Panc1 (cell line): ENCODE measurements around the gene ZSCAN23. TPM values are rescaled to one million over a fixed set of nuclear protein-coding genes. Genes with fewer than 3 reads are reported as not detected.

Experiments used
- ATAC-seq: fragments of 200-7000 bp; cut with Tn5 transposase; 2 replicates; pipeline ENCODE4 v1.9.1; 2020; ENCODE audit warnings: mild to moderate bottlenecking, moderate library complexity
- BruUV-seq: library from RNA; stranded (reverse); fragments of 400-500 nt; replicated peaks from 2 replicates; lab custom pipeline; 2021; lab: Mats Ljungman, UMichigan
- CTCF ChIA-PET: fragments of 300-600 bp; sonication (Branson Sonifier 250); formaldehyde crosslinking; loops from one replicate; lab custom pipeline; 2022; ENCODE audit warnings: antibody characterized with exemption; lab: Charles Lee
- POLR2A ChIA-PET: fragments of 300-600 bp; sonication (Branson Sonifier 250); formaldehyde crosslinking; loops from one replicate; lab custom pipeline; 2022; ENCODE audit warnings: antibody characterized with exemption; lab: Charles Lee
- DNase-seq: peaks from one replicate; pipeline ENCODE4 v3.0.0-alpha.2; 2010; ENCODE audit warnings: low read depth, low spot score
- H3K27ac ChIP-seq: 2 replicates; pipeline ENCODE4 v1.5.1; 2011; ENCODE audit warnings: mild to moderate bottlenecking, low read length, inconsistent platforms
- H3K27me3 ChIP-seq: fragments of 200-500 bp; sonication (Bioruptor generic); 2 replicates; pipeline ENCODE4 v1.6.0; 2014; ENCODE audit warnings: low read length, inconsistent platforms; ENCODE audit not compliant: control insufficient read depth, insufficient read depth
- H3K36me3 ChIP-seq: fragments of 200-500 bp; sonication (Bioruptor generic); 2 replicates; pipeline ENCODE4 v1.5.1; 2014; ENCODE audit warnings: inconsistent platforms, mild to moderate bottlenecking, low read length, moderate library complexity; ENCODE audit not compliant: control insufficient read depth, insufficient read depth
- H3K4me1 ChIP-seq: 2 replicates; pipeline ENCODE4 v1.5.1; 2011; ENCODE audit warnings: inconsistent platforms, mild to moderate bottlenecking, low read length, moderate library complexity; ENCODE audit not compliant: control insufficient read depth, insufficient read depth
- H3K4me3 ChIP-seq, 2 experiments: 2 replicates each; pipeline ENCODE4 v1.5.1; 2011 to 2012; ENCODE audit warnings: low read depth in 2 of 2, low read length in 2 of 2, mild to moderate bottlenecking in 2 of 2, inconsistent platforms in 1 of 2, moderate library complexity in 1 of 2
- H3K9me3 ChIP-seq: fragments of 200-500 bp; sonication (Bioruptor generic); 2 replicates; pipeline ENCODE4 v1.5.1; 2014; ENCODE audit warnings: low read depth, mild to moderate bottlenecking, inconsistent platforms, low read length, moderate library complexity; ENCODE audit not compliant: control insufficient read depth, insufficient read depth
- POLR2AphosphoS5 ChIP-seq: IDR thresholded peaks from 2 replicates; pipeline ENCODE4 v1.6.1; 2012; ENCODE audit warnings: mild to moderate bottlenecking, low read depth, low read length, moderate library complexity
- SIN3A ChIP-seq: IDR thresholded peaks from 2 replicates; pipeline ENCODE4 v1.6.1; 2012; ENCODE audit warnings: low read depth, mild to moderate bottlenecking, low read length, moderate library complexity, borderline replicate concordance; ENCODE audit not compliant: insufficient read depth
- TCF7L2 ChIP-seq: IDR thresholded peaks from 2 replicates; pipeline ENCODE4 v1.6.1; 2011; ENCODE audit warnings: mild to moderate bottlenecking, low read depth, low read length, inconsistent platforms
- in situ Hi-C: cut with HindIII; loops from 2 replicates; pipeline ENCODE4 v1.10.0; 2016; ENCODE audit warnings: low sequenced_read_pairs, low pct_unique_long_range_greater_than_20kb
- intact Hi-C: fragments of 100-400 bp; cut with micrococcal nuclease; formaldehyde crosslinking; loops from one replicate; pipeline ENCODE4 v1.10.0; 2022; ENCODE audit not compliant: unreplicated experiment
- total RNA-seq: library from RNA; stranded (reverse); gene quantifications from one replicate; pipeline ENCODE4 v1.2.1, GENCODE V29; 2021; ENCODE audit not compliant: unreplicated experiment
- TF ChIP-seq, protein P1 (sequence below): fragments of 450-650 bp; IDR thresholded peaks from 2 replicates; pipeline ENCODE4 v1.5.1; 2017; ENCODE audit warnings: mild to moderate bottlenecking
- TF ChIP-seq, protein P2 (sequence below), 2 experiments: IDR thresholded peaks; 2 replicates each; pipeline ENCODE4 v1.6.1; 2011 to 2012; ENCODE audit warnings: low read depth in 2 of 2, control low read depth in 1 of 2, low read length in 1 of 2, mild to moderate bottlenecking in 1 of 2, moderate library complexity in 1 of 2; ENCODE audit not compliant: insufficient read depth in 1 of 2

Gene ZSCAN23
- total RNA-seq, 1 experiment from 2014 or later = 1.6 TPM

DNA sequence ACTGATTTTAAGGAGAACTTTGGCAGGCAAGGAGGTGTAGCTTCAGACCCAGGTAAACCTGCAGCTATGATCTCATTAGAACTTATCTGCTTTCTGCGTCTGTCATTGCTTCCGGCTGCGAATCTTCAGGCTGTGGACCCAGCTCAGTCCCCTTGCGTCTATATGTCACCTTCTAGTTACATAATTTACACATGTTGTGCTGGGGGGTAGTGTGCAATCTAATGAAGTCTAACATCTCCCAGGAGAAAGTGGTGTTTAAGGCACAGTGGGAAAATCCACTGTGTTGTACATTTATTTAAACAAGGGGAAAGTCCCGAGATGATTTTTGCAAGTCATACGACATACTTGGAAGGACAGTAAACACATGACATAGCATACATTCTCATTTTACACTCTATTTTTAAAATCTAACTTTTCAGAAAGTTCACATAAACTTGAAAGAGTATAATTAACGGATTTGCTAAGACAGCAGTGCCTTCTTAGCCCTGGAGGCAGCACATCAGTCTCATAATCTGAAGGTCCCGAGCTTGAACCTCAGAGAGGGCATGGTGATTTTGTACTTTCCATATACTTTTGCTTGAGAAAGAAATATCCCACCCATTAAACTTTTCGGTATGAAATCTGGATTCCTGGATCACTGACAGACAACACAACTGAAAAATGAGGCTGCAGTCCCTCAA lies 37.1 kb upstream of the ZSCAN23 start:
- ChIA-PET POLR2A (interaction anchor here (0.5 kb wide), 1 partner anchor 9 kb away, joined by 7 read pairs; no protein-coding TSS in a partner anchor), CTCF (no interaction called here)
- Histone ChIP-seq H3K9me3 (no peaks in the 10 kb centered on the region), H3K27me3 (peaks cover 4% of the 10 kb centered on the region; the same call in 1 of the 2 replicates), H3K27ac (no peak overlapping the region), H3K4me1 (peaks cover 8% of the 10 kb centered on the region), H3K36me3 (no peaks in the 10 kb centered on the region), H3K4me3 (no peak overlapping the region)
- in situ Hi-C loops (no loop called here), intact Hi-C loops (no loop called here)
- TF ChIP-seq, protein P1, sequence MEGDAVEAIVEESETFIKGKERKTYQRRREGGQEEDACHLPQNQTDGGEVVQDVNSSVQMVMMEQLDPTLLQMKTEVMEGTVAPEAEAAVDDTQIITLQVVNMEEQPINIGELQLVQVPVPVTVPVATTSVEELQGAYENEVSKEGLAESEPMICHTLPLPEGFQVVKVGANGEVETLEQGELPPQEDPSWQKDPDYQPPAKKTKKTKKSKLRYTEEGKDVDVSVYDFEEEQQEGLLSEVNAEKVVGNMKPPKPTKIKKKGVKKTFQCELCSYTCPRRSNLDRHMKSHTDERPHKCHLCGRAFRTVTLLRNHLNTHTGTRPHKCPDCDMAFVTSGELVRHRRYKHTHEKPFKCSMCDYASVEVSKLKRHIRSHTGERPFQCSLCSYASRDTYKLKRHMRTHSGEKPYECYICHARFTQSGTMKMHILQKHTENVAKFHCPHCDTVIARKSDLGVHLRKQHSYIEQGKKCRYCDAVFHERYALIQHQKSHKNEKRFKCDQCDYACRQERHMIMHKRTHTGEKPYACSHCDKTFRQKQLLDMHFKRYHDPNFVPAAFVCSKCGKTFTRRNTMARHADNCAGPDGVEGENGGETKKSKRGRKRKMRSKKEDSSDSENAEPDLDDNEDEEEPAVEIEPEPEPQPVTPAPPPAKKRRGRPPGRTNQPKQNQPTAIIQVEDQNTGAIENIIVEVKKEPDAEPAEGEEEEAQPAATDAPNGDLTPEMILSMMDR = no peak
- no peak for TF ChIP-seq POLR2AphosphoS5
- TF ChIP-seq, protein P2, sequence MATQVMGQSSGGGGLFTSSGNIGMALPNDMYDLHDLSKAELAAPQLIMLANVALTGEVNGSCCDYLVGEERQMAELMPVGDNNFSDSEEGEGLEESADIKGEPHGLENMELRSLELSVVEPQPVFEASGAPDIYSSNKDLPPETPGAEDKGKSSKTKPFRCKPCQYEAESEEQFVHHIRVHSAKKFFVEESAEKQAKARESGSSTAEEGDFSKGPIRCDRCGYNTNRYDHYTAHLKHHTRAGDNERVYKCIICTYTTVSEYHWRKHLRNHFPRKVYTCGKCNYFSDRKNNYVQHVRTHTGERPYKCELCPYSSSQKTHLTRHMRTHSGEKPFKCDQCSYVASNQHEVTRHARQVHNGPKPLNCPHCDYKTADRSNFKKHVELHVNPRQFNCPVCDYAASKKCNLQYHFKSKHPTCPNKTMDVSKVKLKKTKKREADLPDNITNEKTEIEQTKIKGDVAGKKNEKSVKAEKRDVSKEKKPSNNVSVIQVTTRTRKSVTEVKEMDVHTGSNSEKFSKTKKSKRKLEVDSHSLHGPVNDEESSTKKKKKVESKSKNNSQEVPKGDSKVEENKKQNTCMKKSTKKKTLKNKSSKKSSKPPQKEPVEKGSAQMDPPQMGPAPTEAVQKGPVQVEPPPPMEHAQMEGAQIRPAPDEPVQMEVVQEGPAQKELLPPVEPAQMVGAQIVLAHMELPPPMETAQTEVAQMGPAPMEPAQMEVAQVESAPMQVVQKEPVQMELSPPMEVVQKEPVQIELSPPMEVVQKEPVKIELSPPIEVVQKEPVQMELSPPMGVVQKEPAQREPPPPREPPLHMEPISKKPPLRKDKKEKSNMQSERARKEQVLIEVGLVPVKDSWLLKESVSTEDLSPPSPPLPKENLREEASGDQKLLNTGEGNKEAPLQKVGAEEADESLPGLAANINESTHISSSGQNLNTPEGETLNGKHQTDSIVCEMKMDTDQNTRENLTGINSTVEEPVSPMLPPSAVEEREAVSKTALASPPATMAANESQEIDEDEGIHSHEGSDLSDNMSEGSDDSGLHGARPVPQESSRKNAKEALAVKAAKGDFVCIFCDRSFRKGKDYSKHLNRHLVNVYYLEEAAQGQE (IDR thresholded peaks at IDR 0.05; ENCODE audit: insufficient read depth in 1 of 2, low read depth in 2 of 2, low read length in 1 of 2) = no peak
- TF ChIP-seq TCF7L2 = no peak
- no peak for TF ChIP-seq SIN3A
- ATAC-seq (no peak), DNase-seq (no peak)
- no TSS peak for BruUV-seq

DNA sequence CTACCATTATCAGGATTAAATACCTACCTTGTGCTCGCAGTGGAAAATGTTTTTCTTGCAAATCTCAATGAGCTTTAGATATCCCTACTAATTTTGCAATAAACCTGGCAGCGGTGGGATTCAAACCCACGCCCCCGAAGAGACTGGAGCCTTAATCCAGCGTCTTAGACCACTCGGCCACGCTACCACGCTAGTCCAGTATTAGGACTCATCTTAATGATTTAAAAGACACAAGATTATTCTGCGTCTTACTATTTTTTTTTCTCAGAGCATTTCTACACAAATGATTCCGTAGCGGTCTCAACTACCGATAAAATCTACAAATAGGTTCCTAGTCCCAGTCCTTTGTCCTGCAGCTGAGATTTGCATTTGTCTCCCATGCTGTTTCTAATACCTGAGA lies 35.2 kb upstream of the ZSCAN23 start:
- ChIA-PET POLR2A (no interaction called here), CTCF (interaction anchor here (0.9 kb wide), 1 partner anchor 94 kb away, joined by 3 read pairs; no protein-coding TSS in a partner anchor)
- H3K4me3 ChIP-seq = peak overlapping the region in 1 of 2 experiments; percentile 26; a peak in 2 of 4 replicates
- DNase-seq = no peak
- no peak overlapping the region for H3K27ac ChIP-seq
- in situ Hi-C loops (no loop called here), intact Hi-C loops (no loop called here)
- no peak for ATAC-seq
- BruUV-seq = no TSS peak
- H3K9me3 ChIP-seq = no peaks in the 10 kb centered on the region
- H3K27me3 ChIP-seq = peaks cover 4% of the 10 kb centered on the region; the same call in 1 of the 2 replicates
- H3K4me1 ChIP-seq = peaks cover 8% of the 10 kb centered on the region
- no peaks in the 10 kb centered on the region for H3K36me3 ChIP-seq
- TF ChIP-seq TCF7L2 (no peak), POLR2AphosphoS5 (no peak), SIN3A (no peak)
- TF ChIP-seq, protein P2 (IDR thresholded peaks at IDR 0.05; ENCODE audit: insufficient read depth in 1 of 2, low read depth in 2 of 2, low read length in 1 of 2) = no peak
- TF ChIP-seq, protein P1 = no peak
